Measurements from ENCODE around the gene POLR1G. TPM values are rescaled to one million over a fixed set of nuclear protein-coding genes. Genes with fewer than 3 reads are reported as not detected.

The POLR1G gene
- total and polyA plus RNA-seq, 9 of the 15 experiments (the other 6 are each of a cell fraction or from before 2014, with no cell fraction given): 3.0 to 50.1 (median 27.4) TPM

- H3K27ac ChIP-seq (ENCODE audit: extremely low read depth, low read depth, low read length): peak overlapping the region; percentile 98
- ATAC-seq (peak; percentile 50), FAIRE-seq (peak; percentile 77), DNase-seq (ENCODE audit: extremely low read depth in 1 of 4, low spot score in 3 of 4) (peak; percentile 71 to 89 (median 78))
- H3K9me1 ChIP-seq (ENCODE audit: control insufficient read depth, insufficient read depth, low read length): no peaks in the 10 kb centered on the region
- H3K36me3 ChIP-seq (ENCODE audit: control insufficient read depth, insufficient read depth, low read length): peaks cover 11% of the 10 kb centered on the region; the same call in 2 of the 3 replicates
- no peaks in the 10 kb centered on the region for H3K9me3 ChIP-seq (replicated peaks; ENCODE audit: control insufficient read depth, insufficient read depth, low read depth, low read length)
- peaks cover 44% of the 10 kb centered on the region for H3K79me2 ChIP-seq (ENCODE audit: control insufficient read depth, insufficient read depth, low read length)
- peak overlapping the region; percentile 78 for H3K4me3 ChIP-seq
- no peaks in the 10 kb centered on the region for H3K27me3 ChIP-seq (ENCODE audit: control insufficient read depth in 2 of 2, insufficient read depth in 2 of 2, low read length in 2 of 2)
- peak overlapping the region; percentile 91 for H3K4me2 ChIP-seq (ENCODE audit: insufficient read depth, low read length)
- intact Hi-C loops (cut with micrococcal nuclease): loop anchor here (2.0 kb wide), 2 partner anchors 21 to 33 kb away; partner anchors contain the start of gene ERCC2
- ChIA-PET CTCF (ENCODE audit: low intra/inter-chr PET ratio) (interaction anchor here (4.0 kb wide), 1 partner anchor 75 kb away, joined by 16 read pairs; no protein-coding TSS in a partner anchor), POLR2A (interaction anchor here (0.6 to 3.6 kb wide), 9 partner anchors 10 to 424 kb away, joined by 3 to 14 read pairs (median 3); partner anchors contain the start of gene FOSB)
- H2AFZ ChIP-seq (ENCODE audit: low read depth, low read length): peak overlapping the region; percentile 99
- peaks cover 22 to 61% of the 10 kb centered on the region in 2 experiments; a peak in 4 of 5 replicates for H3K4me1 ChIP-seq (replicated peaks in 1 of 2; ENCODE audit: control insufficient read depth in 2 of 2, insufficient read depth in 2 of 2, low read length in 2 of 2)
- H3K9ac ChIP-seq (ENCODE audit: insufficient read depth in 1 of 2, low read depth in 2 of 2, low read length in 2 of 2): peak overlapping the region; percentile 96 to 97
- WGBS (ENCODE audit: insufficient coverage, low coverage, missing lambda C conversion rate): 3% methylated on average over 23 of the region's 25 CpGs
- in situ Hi-C loops (cut with MboI): no loop called here
- no peaks in the 10 kb centered on the region for H4K20me1 ChIP-seq (replicated peaks; ENCODE audit: control insufficient read depth, insufficient read depth, low read length)
- BruUV-seq (replicated peaks): no TSS peak
- TF ChIP-seq HMBOX1 (IDR thresholded peaks at IDR 0.05) (peak; percentile 95), C11orf30 (IDR thresholded peaks at IDR 0.05; ENCODE audit: low read depth) (no peak), ELF1 (tag; IDR thresholded peaks at IDR 0.05) (peak; percentile 42; the same call in 1 of the 2 replicates), PHTF2 (CRISPR knock-in tag; IDR thresholded peaks at IDR 0.05) (no peak), E4F1 (CRISPR knock-in tag; IDR thresholded peaks at IDR 0.05; ENCODE audit: borderline replicate concordance) (no peak), NR2C2 (CRISPR knock-in tag; IDR thresholded peaks at IDR 0.05) (no peak), NR2C2 (tag; IDR thresholded peaks at IDR 0.05) (peak; percentile 64; the same call in 1 of the 2 replicates), NR2C1 (IDR thresholded peaks at IDR 0.05) (peak; percentile 72), NR2C1 (tag; IDR thresholded peaks at IDR 0.05) (peak; percentile 59; the same call in 1 of the 2 replicates), RBM39 (optimal IDR thresholded peaks at IDR 0.05; ENCODE audit: low read depth, low read length) (peak; percentile 42), MXI1 (IDR thresholded peaks at IDR 0.05; ENCODE audit: low read depth, low read length) (no peak), IRF2 (CRISPR knock-in tag; IDR thresholded peaks at IDR 0.05) (no peak), MAFF (IDR thresholded peaks at IDR 0.05; ENCODE audit: low read length) (no peak), MXD1 (CRISPR knock-in tag; IDR thresholded peaks at IDR 0.05; ENCODE audit: borderline replicate concordance, poor library complexity, severe bottlenecking) (no peak), PPARD (CRISPR knock-in tag; IDR thresholded peaks at IDR 0.05) (no peak), HSF4 (CRISPR knock-in tag; IDR thresholded peaks at IDR 0.05; ENCODE audit: borderline replicate concordance) (no peak), HNRNPK (IDR thresholded peaks at IDR 0.05; ENCODE audit: low read depth, low read length, poor library complexity, severe bottlenecking) (no peak)
These were observed 2.5 kb upstream of the POLR1G start for GRCh38 chr19:45403781-45404556.

Data from K562 (cell line).